ENCODE data around the gene PLEKHA6.

PLEKHA6 gene

DNA sequence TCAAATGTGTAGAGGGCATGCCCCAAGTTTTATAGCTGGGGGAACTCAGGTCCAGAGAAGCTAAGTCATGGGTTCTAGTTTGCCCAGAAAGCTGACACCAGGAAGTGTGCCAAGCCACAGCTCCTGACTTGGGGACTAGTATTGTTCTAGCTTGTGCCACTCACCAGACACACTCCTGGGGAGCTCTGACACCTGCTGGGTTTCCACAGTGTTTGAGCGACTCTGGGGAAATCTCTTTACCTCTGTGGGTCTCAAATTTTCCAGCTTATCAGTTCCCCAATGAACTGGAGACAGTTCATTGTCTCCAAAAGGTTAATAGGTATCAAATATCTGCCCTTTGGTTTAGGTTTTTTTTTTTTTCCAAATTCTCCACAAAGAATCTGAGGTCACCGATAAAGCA is 167.7 kb downstream of the PLEKHA6 start:
- no peaks in the 10 kb centered on the region for H3K9me3 ChIP-seq
- intact Hi-C loops (cut with DNase I; ENCODE audit: low total_unique reads) = no loop called here
- TF ChIP-seq, protein P1, sequence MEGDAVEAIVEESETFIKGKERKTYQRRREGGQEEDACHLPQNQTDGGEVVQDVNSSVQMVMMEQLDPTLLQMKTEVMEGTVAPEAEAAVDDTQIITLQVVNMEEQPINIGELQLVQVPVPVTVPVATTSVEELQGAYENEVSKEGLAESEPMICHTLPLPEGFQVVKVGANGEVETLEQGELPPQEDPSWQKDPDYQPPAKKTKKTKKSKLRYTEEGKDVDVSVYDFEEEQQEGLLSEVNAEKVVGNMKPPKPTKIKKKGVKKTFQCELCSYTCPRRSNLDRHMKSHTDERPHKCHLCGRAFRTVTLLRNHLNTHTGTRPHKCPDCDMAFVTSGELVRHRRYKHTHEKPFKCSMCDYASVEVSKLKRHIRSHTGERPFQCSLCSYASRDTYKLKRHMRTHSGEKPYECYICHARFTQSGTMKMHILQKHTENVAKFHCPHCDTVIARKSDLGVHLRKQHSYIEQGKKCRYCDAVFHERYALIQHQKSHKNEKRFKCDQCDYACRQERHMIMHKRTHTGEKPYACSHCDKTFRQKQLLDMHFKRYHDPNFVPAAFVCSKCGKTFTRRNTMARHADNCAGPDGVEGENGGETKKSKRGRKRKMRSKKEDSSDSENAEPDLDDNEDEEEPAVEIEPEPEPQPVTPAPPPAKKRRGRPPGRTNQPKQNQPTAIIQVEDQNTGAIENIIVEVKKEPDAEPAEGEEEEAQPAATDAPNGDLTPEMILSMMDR (IDR thresholded peaks at IDR 0.05) = no peak
- DNase-seq = no peak
- H3K36me3 ChIP-seq = no peaks in the 10 kb centered on the region
- H3K27me3 ChIP-seq = peaks cover 0 to 81% of the 10 kb centered on the region in 2 donors
- no peak overlapping the region for H3K27ac ChIP-seq
- peaks cover 0 to 8% (median 4%) of the 10 kb centered on the region in 4 donors for H3K4me1 ChIP-seq
- H3K4me3 ChIP-seq = no peak overlapping the region

DNA sequence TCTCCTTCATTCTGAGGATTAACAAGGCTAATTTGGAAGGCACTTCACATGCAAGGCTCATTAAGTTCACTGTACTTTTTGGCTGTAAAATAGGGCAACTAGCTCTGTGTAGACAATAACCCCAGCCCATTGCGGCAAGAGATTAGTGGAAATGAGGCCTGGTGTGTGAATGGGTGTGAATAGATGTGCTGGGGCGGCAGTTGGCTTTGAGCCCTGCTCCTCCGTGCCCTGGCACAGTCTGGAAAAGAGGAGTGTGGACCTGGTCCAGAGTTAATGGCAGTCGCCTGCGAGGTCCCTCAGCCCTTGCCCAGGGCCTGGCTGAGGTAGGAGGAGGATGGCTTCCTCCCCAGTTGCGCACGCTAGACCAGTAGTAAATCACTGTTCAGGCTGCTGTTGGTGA is 168.3 kb downstream of the PLEKHA6 start:
- H3K4me3 ChIP-seq = no peak overlapping the region
- DNase-seq = no peak
- TF ChIP-seq, protein P1 (IDR thresholded peaks at IDR 0.05) = no peak
- H3K4me1 ChIP-seq = peaks cover 0 to 8% (median 4%) of the 10 kb centered on the region in 4 donors
- H3K27me3 ChIP-seq = peaks cover 0 to 81% of the 10 kb centered on the region in 2 donors
- intact Hi-C loops (cut with DNase I; ENCODE audit: low total_unique reads) = no loop called here
- no peaks in the 10 kb centered on the region for H3K9me3 ChIP-seq
- no peaks in the 10 kb centered on the region for H3K36me3 ChIP-seq
- no peak overlapping the region for H3K27ac ChIP-seq

DNA sequence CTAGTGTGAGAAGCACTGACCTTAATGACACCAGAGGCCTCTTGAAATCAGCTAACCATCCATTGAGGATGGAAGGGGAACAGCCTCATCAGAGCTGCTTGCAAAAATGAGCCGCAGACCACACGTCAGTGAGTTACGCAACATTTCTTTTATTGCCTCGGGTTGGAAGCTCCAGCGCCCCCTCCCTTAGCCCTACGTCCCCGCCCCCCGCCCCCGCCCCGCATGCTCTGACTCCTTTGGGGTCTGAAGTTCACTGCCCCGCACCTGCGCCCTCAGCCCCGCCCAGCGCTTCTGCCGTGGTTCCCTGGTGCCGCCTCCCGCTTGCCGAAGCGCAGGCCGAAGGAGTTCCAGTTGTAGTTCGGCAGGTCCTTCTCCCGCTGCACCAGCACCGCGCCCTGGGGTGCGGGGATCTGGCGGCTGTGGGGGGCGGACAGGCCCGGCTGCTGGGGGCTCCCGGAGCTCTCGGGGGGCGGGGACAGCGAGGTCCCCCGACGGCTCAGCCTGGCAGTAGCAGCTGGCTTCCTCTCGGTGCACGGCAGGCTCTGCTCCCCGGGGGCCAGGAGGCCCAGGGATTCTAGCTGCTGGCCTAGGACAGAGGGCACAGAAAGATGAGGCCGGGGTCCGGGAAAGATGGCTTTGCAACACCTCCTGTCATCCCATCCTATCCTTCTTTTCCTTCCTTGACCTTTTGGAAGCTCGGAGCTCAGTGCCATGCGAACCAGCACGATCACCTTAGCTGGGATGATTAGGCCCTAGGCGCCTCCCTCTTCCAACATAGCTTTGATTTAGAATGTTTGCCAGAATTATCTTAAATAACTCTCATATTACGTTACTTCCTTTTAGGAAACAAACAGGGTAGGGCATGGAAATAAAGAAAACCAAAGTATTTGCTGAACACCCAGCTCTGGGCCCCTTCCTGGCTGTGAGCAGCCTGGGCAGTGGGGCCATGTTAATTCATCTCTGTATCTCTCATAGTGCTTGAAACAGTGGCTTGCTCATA is 169.2 kb downstream of the PLEKHA6 start:
- no peaks in the 10 kb centered on the region for H3K9me3 ChIP-seq
- TF ChIP-seq, protein P1 (IDR thresholded peaks at IDR 0.05) = no peak
- H3K4me1 ChIP-seq = peaks cover 0 to 8% (median 4%) of the 10 kb centered on the region in 4 donors
- intact Hi-C loops (cut with DNase I; ENCODE audit: low total_unique reads) = no loop called here
- no peak for DNase-seq
- no peak overlapping the region for H3K27ac ChIP-seq
- peak overlapping the region; percentile 1 to 24 for H3K4me3 ChIP-seq
- H3K27me3 ChIP-seq = peaks cover 0 to 80% of the 10 kb centered on the region in 2 donors
- H3K36me3 ChIP-seq = no peaks in the 10 kb centered on the region

DNA sequence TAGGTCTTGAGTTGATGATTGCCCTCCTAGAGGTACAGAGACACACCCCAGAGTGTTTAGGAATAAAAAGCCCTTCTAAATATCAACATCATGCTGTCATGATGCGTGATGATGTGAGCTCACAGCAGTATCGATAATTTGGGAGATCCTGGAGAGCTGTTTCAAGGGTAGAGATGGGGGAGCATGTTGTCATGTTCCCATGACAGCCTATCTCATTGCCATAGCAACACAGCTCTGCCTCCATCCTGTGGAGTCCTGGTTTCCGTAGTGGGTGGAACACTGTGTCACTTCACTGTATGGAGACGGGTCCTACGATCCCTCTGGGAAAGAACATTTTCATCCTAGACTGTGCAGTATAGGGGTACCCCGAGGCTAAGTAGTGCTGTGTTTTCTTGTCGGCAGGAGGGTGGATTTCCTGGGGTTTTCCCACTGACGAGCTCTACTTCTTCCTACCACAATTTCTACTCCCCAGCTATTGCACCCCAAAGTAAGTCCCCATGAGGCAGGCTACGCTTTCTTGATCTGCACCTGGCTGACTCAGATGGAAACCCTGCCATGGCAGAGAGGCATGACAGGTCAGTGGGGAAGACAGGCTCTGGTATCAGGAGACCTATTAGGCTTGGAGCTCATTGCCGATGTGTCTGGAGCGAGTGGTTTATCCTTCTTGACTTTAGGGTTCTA is 170.6 kb downstream of the PLEKHA6 start:
- Histone ChIP-seq H3K9me3 (no peaks in the 10 kb centered on the region), H3K36me3 (no peaks in the 10 kb centered on the region), H3K27me3 (peaks cover 0 to 70% of the 10 kb centered on the region in 2 donors), H3K4me3 (no peak overlapping the region), H3K27ac (no peak overlapping the region), H3K4me1 (peaks cover 0 to 8% (median 4%) of the 10 kb centered on the region in 4 donors)
- no peak for DNase-seq
- TF ChIP-seq, protein P1 (IDR thresholded peaks at IDR 0.05) = no peak
- intact Hi-C loops (cut with DNase I; ENCODE audit: low total_unique reads) = no loop called here

DNA sequence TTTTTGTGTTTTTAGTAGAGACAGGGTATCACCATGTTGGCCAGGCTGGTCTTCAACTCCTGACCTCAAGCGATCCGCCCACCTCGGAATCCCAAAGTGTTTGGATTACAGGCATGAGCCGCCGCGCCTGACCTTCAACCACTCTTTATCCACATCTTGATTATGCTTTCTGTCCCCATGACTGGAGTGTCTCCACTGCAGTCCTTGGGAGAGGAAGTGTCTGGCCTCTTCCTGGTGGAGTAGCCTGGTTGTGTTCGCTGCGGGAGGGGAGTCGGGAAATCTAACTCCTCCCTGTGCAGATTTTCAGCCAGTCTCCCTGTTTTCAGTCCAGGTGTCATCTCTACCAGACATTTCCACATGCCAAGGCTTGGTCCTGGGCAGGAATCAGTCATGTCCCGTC is 173.1 kb downstream of the PLEKHA6 start:
- Histone ChIP-seq H3K9me3 (no peaks in the 10 kb centered on the region), H3K4me3 (no peak overlapping the region), H3K27ac (no peak overlapping the region), H3K27me3 (peaks cover 0 to 54% of the 10 kb centered on the region in 2 donors), H3K36me3 (no peaks in the 10 kb centered on the region), H3K4me1 (peaks cover 0 to 8% (median 4%) of the 10 kb centered on the region in 4 donors)
- intact Hi-C loops (cut with DNase I; ENCODE audit: low total_unique reads) = no loop called here
- TF ChIP-seq, protein P1 (IDR thresholded peaks at IDR 0.05) = no peak
- DNase-seq = no peak
